H54 (cell line): ENCODE results near the gene CDH23.

Experiments used
- DNase-seq: peaks from one replicate; pipeline ENCODE4 v3.0.0; 2011; ENCODE audit warnings: low spot score, mixed read lengths; ENCODE audit not compliant: insufficient read length
- FAIRE-seq: peaks from 3 replicates; lab custom pipeline; 2011; peaks lifted over from hg19 to GRCh38; lab: Jason Lieb, UNC
- POLR2A ChIP-seq: IDR thresholded peaks from 2 replicates; pipeline ENCODE4 v1.6.1; 2011; ENCODE audit warnings: low read depth, mild to moderate bottlenecking, low read length

The CDH23 gene

GRCh38 chr10:71392791-71393781 lies 3.6 kb upstream of the CDH23 start:
- TF ChIP-seq POLR2A: no peak
- FAIRE-seq: no peak
- DNase-seq: no peak

- FAIRE-seq (no peak), DNase-seq (no peak)
- TF ChIP-seq POLR2A: no peak
These were observed 2.8 kb upstream of the CDH23 start for GRCh38 chr10:71393841-71394475.

GRCh38 chr10:71394926-71395562 lies 1.7 kb upstream of the CDH23 start:
- FAIRE-seq: no peak
- TF ChIP-seq POLR2A: no peak

DNA sequence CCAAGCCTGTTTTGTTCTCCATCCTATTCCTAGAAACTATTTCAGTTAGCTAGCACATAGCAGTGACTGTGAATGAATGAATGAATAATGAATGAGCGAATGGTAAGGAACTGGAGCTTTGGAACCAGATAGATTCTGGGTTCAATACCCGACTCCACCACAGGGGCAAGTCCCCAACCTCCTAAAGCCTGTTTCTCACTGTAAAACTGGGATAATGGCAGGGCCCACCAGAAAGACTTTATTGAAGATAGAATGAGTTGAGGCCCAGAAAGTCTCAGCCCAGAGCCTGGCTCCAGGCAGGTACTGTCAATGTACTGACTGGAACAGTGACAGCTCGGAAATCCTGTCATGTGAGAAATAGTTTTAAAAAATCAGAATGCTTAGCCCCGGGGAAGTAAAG lies 1.1 kb upstream of the CDH23 start:
- DNase-seq: no peak
- no peak for TF ChIP-seq POLR2A
- FAIRE-seq: no peak

More at GRCh38 chr10:71394926-71395562, 1.7 kb upstream of the CDH23 start:
- DNase-seq: no peak

DNA sequence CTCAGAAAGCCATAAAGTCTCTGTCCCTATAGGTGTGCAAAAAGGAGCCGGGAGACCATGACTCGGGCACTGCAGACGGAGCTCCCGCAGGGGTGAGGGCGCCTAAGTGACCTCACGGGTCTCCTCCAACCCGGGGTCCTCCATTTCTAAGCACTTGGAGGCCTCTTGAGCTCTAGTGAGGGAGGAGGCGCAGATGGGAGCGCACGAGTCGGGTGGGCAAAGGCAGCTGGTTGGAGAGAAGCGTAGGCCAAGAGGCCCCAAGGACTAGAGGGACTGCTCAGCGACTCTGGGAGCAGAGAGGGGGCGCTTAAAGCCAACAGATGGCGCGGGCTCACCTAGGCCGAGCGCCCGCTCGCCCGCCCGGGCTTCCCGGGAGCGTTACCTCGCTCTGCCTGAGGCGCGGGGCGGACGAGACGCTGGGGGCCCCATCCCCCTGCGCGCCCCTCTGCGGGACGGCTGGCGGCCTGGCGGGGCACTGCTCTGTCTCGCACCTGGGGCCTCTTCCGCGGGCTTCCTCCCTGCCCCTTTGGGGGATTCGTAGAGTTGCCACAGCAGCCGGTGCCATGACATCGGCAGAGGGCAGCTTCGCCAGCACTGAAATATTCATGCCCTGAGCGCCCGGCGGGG lies 523 bp upstream of the CDH23 start:
- DNase-seq (no peak), FAIRE-seq (no peak)
- no peak for TF ChIP-seq POLR2A

DNA sequence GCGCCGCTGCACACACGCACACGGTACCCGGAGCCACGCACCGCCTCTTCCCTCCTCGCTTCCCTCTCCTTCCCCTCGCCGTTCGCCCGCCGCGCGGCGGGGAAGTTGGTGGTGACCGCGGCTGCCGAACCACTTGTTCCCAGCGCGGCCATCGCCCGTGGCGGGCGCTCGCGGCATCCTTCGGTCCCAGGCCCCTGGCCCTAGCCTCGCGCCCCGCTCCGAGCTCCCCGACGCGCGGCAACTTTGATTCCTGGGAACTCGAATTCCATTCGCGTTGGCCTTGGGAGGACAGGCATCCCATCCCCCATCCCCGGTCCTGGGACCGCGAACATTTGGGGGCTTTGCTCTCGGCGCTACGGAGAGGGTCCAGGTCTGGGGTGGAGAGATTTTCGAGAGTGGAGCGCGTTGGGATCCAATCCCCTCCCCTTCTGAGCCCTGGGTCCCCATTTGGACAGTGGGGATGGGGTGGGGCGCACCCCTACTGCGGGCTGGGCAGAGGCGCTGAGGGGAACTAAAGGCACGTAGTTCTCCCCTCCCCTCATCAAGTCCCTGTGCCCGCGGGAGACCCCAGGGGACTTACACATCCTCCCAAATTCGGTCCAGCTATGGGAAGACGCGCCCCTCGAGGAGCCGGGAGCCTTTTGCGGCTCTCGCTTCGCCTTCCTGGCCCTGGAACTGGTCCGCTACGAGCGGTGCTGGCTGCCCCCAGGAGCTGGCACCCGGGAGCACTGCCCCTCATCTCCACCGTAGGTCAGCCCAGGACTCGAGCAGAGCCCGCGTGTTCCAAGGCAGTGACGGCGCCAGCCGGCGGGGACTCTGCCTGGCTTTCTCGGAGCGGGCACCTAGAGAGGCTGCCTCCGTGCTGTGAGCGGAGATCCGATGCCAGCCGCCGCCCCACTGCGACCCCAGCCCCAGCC lies 834 bp downstream of the CDH23 start:
- FAIRE-seq: no peak
- no peak for TF ChIP-seq POLR2A
- no peak for DNase-seq

- FAIRE-seq (no peak), DNase-seq (no peak)
- TF ChIP-seq POLR2A: no peak
These were observed 2.3 kb downstream of the CDH23 start for GRCh38 chr10:71398976-71399375.

DNA sequence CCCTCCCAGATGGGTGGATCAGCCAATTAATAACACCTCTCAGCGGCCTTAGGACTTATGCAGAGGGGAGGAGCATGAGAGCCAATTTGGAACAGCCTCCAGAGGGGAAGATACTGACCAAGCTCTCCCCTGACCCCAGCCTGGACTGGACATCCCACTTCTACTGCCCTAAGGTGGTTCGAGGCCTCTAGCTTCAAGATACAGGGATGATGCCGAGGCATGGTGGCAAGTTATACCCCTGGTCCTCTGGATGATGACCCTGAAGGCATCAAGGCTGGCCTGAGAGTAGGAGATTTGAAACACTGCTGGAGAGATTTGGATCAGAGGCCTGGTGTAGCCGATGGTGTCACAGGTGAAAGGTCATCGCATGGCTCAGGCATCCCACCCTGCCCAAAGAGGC lies 3.2 kb downstream of the CDH23 start:
- DNase-seq (no peak), FAIRE-seq (no peak)
- no peak for TF ChIP-seq POLR2A

- no peak for FAIRE-seq
- TF ChIP-seq POLR2A: no peak
- DNase-seq: no peak
These were observed 4.3 kb downstream of the CDH23 start for GRCh38 chr10:71401056-71401455.

DNA sequence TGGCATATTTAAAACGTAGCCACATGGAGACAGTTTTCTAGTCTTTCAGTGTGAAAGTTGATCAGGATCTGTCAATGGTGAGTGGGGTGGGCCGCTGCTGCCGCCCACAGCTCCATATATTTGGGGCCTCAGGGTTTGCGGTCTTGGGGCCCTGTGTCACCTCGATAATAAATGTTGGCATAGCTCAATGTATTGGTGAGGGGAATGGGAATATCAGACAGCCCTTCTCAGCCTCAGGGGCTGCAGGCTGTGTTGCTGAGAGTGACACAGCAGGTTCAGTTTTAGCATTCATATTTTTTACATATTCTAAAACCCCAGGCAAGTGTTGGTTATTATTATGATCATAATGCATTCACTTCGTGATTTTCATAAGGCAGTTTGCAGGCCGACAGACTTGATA lies 5.3 kb downstream of the CDH23 start:
- no peak for TF ChIP-seq POLR2A
- DNase-seq (no peak), FAIRE-seq (no peak)

GRCh38 chr10:71404503-71405295 lies 8.0 kb downstream of the CDH23 start:
- TF ChIP-seq POLR2A: no peak
- no peak for FAIRE-seq
- DNase-seq: no peak

GRCh38 chr10:71406878-71407277 lies 10.2 kb downstream of the CDH23 start:
- no peak for DNase-seq
- no peak for FAIRE-seq
- no peak for TF ChIP-seq POLR2A
